ENCODE data around the gene ERCC6L.

GRCh38 chrX:72280321-72280845 is 41.6 kb upstream of the ERCC6L start:
- TF ChIP-seq CTCF (IDR thresholded peaks at IDR 0.05) (no peak), ZFX (IDR thresholded peaks at IDR 0.05; ENCODE audit: borderline replicate concordance) (no peak)

All from 22Rv1 (cell line).